Inferior parietal cortex (tissue), 1 donor: ENCODE results near the gene CMPK1.

Experiments
- DNase-seq: peaks from one replicate; pipeline ENCODE4 v3.0.0-alpha.2; 2016; ENCODE audit errors: extremely low spot score

The CMPK1 gene

DNA sequence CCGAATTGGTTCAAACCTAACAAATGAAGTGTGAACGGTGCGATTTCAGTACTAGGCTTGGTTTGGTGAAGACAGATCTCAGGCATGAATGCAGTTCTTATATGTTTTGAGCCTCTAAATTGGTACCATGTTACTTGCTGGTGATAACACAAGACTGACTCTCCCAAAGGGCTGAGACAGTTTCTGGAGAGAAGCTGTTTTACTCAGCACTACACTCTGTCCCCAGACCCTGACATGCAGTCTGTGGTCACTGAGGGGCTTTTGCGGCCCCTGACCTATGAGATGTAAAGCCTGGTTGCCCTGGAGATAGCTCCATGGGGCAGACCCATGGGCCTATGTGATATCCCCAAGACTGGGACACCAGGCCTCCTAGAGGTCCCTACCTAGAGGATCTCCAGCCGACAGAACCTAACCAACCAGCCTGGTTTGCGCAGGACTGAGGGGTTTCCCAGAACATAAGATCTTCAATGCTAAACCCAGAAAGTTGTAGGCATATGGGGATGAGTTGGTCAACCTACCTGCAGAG, 63.1 kb downstream of the CMPK1 start:
- DNase-seq = no peak

GRCh38 chr1:47399138-47399845, 65.7 kb downstream of the CMPK1 start:
- no peak for DNase-seq

DNA sequence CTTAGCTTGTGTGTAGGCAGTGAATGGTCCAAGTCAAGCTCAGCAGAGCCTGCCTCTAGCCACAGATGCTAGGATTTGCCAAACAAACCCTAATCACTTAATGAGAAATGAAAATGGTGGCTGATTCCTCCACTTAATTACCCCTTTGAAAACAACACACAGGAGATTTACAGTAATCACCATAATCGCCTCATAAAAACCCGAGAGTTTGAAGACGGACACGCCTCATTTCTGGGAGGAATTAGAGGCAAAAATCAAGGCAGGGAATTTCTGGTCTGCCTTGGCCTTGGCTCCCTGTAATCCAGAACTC, 66.2 kb downstream of the CMPK1 start:
- DNase-seq = no peak

DNA sequence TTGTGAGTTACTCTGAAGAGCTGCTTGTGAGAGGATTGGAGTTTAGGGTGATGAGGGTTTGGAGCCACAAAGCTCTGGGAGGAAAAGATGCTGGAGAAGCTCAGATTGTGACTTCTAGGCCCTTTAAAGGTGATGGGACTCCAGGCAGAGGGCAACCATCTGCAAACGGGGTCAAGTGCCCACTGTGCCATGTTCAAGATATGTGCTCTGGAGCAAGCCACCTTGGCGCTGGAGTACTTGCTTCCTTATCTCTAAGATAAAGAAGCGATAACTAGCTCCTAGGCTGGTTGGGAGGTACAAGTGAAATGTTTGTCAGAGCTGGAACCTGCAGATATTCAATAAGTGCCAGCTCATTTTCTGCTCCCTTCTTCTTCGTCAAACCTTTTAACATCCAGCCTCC, 68.2 kb downstream of the CMPK1 start:
- no peak for DNase-seq

DNA sequence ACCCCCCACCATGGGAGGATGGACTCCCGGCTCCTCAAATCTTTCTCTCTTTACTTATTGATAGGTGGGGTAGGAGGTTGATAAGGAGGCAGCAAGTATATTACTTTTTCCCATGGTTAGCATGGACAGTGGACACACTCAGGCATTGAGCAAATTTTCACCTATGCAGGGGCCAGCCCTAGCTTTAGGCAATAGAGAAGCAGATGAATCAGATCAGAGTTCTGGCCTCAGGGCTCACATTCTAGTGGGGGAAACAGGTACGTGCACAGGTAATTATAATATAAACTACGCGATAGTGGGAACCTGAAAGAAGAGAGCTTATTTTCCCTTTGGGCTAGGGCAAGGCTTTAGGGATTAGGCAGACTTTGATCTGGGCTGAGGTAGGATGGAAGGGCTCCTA, 69.0 kb downstream of the CMPK1 start:
- no peak for DNase-seq

- DNase-seq = no peak
Measured at GRCh38 chr1:47403321-47403910, 69.8 kb downstream of the CMPK1 start.

DNA sequence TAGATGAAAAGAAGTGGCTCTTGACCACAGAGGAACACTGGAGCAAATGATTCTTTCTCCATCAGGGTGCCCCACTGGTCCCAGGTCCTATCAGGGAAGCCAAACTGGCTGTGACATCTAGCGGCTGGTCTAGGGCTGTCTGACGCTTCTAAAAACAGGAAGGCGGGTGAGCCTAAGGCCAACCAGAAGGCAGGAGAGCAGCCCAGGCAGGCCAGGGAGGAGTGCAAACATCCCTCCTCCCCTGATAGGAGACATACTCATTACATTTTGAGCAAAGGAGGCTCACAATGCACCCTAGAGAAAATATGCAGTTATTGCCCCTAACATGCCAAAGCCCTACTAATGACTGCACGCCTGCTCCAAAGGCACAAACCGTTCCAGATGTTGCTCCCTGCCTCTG, 72.1 kb downstream of the CMPK1 start:
- DNase-seq = no peak

DNA sequence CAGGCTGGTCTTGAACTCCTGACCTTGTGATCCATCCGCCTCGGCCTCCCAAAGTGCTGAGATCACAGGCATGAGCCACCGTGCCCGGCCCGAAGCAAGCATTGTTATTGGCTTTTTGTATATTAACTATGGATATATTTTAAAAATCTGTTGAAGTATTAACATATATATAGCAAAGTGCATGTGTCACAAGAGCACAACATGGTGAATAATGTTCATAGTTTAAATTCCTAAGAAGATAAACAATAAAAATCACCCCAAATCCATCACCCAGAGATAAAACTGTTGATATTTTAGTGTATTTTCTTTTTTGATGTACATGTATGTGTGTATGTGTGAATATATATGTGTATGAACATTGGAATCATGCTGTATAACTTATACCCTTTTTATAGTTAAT, 73.4 kb downstream of the CMPK1 start:
- DNase-seq = no peak

- DNase-seq = no peak
Measured at GRCh38 chr1:47407481-47407880, 73.9 kb downstream of the CMPK1 start.

- DNase-seq = no peak
Measured at GRCh38 chr1:47409311-47410067, 75.9 kb downstream of the CMPK1 start.

DNA sequence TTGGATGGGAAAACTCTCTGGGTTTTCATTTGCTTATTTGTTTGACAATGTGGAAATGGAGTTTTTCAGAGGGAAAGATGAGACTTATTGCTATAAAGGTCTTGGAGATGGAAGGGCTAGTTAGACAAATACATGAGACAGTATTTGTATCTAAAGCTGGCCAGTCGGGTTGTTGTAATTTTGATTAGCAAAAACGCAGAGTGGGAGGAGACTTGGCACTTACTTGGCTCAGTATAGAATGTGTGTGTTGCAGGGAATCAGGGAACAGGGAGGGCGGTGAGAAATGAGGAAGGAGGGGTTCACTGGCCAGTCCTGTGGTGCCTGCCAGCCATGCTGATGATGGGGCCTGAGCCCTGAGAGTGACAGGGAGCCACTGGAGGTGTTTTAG, 76.5 kb downstream of the CMPK1 start:
- DNase-seq = no peak

GRCh38 chr1:47411436-47411835, 77.8 kb downstream of the CMPK1 start:
- no peak for DNase-seq

DNA sequence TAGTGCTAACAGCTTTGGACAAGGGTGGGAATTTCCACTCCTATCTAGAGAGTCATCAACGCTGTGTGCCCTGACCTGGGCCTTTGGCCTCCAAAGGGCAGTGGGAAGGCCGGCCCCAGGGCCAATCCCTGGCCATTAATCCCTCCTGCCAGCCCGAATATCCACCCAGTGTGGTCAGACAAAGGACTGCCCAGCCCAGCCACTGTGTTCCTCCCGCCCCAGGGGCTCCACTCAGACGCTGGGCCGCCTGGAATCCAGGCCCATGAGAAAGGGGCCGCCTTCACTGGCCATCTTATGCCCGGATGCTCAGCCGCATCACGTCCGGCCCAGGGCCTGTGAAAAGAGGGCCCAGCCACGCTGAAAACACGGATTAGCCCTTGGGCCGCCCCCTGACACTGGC, 78.8 kb downstream of the CMPK1 start:
- DNase-seq = no peak

- no peak for DNase-seq
Measured at GRCh38 chr1:47415728-47416318, 82.2 kb downstream of the CMPK1 start, which contains the start of gene FOXE3. FOXE3 (plus strand) TSS chr1:47416285; CDS start chr1:47416316, 31 bp downstream.

GRCh38 chr1:47416319-47417169, 83.0 kb downstream of the CMPK1 start:
- DNase-seq = no peak

DNA sequence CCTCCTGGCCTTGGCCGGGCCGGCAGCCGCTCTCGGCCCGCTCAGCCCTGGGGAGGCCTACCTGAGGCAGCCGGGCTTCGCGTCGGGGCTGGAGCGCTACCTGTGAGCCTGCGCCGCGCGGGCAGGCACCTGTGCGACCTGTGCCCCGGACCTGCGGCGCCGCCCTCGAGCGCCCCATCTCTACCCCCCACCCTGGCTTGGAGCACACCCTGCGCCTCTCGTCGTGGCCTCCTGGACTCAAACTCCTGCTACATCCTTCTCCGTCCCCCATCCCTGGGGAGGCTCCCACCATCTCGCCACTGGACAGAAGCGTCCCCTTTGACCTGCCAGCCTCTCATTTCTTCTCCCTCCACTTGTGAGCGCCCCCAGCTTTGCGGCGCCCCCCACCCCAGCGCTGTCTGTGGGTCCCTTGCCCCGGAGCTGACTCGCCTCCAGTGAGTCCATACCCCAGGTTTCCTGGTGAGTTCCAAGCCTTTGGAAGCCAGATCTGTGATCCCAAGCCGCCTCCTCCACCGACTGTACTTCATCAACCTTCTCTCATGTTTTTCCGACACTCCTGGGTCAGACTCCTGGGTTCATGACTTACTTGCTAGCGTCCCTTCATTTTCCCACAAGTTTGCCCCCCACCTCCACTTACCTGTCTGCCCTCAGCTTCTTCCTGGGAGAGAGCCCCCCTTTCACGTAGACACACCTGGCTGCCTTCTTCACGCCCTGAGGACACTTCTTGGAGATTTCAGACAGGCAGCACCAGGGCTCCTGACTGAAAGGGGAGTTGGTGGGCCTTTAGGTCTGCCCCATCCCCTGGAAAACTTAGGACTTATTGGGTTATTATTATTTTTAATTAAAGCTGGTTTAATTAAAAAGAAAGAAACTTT, 83.8 kb downstream of the CMPK1 start:
- no peak for DNase-seq

DNA sequence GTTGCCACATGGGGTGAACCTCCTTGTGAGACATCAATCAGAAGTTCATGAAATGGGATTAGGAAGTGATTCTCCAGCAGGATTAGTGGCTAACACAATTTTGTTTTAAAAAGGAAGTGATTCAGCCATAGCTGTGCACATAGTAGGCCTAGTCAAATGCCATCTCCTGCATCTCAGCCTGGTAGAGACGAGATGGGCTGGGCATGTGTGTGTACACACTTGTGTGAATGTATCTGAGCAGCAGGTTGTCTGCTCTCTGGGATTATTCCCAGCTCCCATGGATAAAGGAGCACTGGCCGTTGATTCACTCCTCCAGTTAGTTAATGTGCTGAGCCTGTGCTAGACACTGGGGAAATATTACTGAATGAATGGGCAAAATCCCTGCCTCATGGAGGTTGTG, 84.5 kb downstream of the CMPK1 start:
- DNase-seq = no peak

GRCh38 chr1:47418681-47419325, 85.2 kb downstream of the CMPK1 start:
- DNase-seq = no peak

- DNase-seq = no peak
Measured at GRCh38 chr1:47420547-47420946, 87.0 kb downstream of the CMPK1 start.

DNA sequence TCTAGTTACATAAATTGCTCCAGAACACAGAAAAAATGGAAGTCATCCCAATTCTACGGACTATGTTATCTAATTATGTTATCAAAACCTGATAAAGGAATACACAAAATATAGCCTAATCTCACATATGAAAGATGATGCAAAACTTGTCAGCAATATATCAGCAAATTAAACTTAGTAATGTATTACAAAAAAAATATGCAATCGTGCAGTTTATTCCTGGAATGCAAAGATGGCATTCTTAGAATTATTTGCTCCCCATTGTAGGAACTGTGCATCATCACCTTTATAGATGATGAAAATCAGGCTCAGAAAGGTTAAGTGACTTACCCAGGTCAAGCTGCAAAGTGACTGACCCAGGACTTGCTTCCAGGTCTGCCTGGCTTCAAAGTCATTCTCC, 90.3 kb downstream of the CMPK1 start:
- no peak for DNase-seq
